H1 (cell line): ENCODE data around the gene KIF21A. TPM values are rescaled to one million over a fixed set of nuclear protein-coding genes. Genes with fewer than 3 reads are reported as not detected.

Experiments
- ATF2 ChIP-seq: IDR thresholded peaks from 2 replicates; pipeline ENCODE4 v1.6.1; 2012; ENCODE audit warnings: low read length, inconsistent platforms
- RBBP5 ChIP-seq: IDR thresholded peaks from 2 replicates; pipeline ENCODE4 v1.7.1; 2012; ENCODE audit warnings: low read depth, mild to moderate bottlenecking, inconsistent platforms, low read length, moderate library complexity, borderline replicate concordance
- polyA plus RNA-seq, 7 experiments: library from polyadenylated mRNA; depleted of rRNA in 3 of 7; stranded (reverse) in 5 of 7; unstranded in 2 of 7; fragments of >200 nt in 5 of 7; fragments of 200-250 nt in 2 of 7; gene quantifications; 1 replicate in 5 of 7; 2 replicates in 1 of 7; 4 replicates in 1 of 7; pipeline versions ENCODE4 v1.2.1 to v1.2.3, GENCODE V29; 2011 to 2013; ENCODE audit warnings: missing spikeins in 2 of 7, mixed read lengths in 2 of 7
- total RNA-seq: library from RNA; stranded (reverse); fragmentation: NEBNext Ultra II Directional; extraction: Animal tissue kit (Norgen Biotek cat#: 25700); gene quantifications from 2 replicates; pipeline ENCODE4 v1.2.1, GENCODE V29; 2021

Gene KIF21A
- total and polyA plus RNA-seq, 2 of the 8 experiments (the other 6 are each of a cell fraction or from before 2014, with no cell fraction given), result 10.0 to 26.0 TPM

GRCh38 chr12:39401459-39401858, 41.5 kb downstream of the KIF21A start (continued):
- TF ChIP-seq ATF2 (no peak), RBBP5 (no peak)
